Astrocyte (in vitro differentiated cells and primary cell): Measurements from ENCODE around the gene ATXN2. TPM values are rescaled to one million over a fixed set of nuclear protein-coding genes. Genes with fewer than 3 reads are reported as not detected.

Source experiments
- DNase-seq: peaks from one replicate; pipeline ENCODE4 v3.0.0-alpha.2; 2010; ENCODE audit warnings: low read depth
- FAIRE-seq: peaks from 2 replicates; lab custom pipeline; 2011; peaks lifted over from hg19 to GRCh38; lab: Jason Lieb, UNC
- H2AFZ ChIP-seq: 2 replicates; pipeline ENCODE4 v1.6.0; 2012; ENCODE audit warnings: low read depth, low read length, inconsistent platforms
- H3K27ac ChIP-seq: 2 replicates; pipeline ENCODE4 v1.5.1; 2011; ENCODE audit warnings: low read depth, low read length, inconsistent platforms
- H3K27me3 ChIP-seq: 2 replicates; pipeline ENCODE4 v1.6.0; 2011; ENCODE audit warnings: low read length, inconsistent platforms; ENCODE audit not compliant: insufficient read depth
- H3K36me3 ChIP-seq: 2 replicates; pipeline ENCODE4 v1.5.1; 2011; ENCODE audit warnings: low read length, inconsistent platforms; ENCODE audit not compliant: insufficient read depth
- H3K4me1 ChIP-seq: 2 replicates; pipeline ENCODE4 v1.5.1; 2011; ENCODE audit warnings: low read length, inconsistent platforms; ENCODE audit not compliant: insufficient read depth
- H3K4me2 ChIP-seq: 2 replicates; pipeline ENCODE4 v1.6.0; 2012; ENCODE audit warnings: low read length, inconsistent platforms
- H3K4me3 ChIP-seq: 2 replicates; pipeline ENCODE4 v1.5.1; 2011; ENCODE audit warnings: low read depth, mild to moderate bottlenecking, low read length, inconsistent platforms; ENCODE audit not compliant: insufficient read depth
- H3K79me2 ChIP-seq: 2 replicates; pipeline ENCODE4 v1.6.0; 2012; ENCODE audit warnings: mild to moderate bottlenecking, low read length, inconsistent platforms; ENCODE audit not compliant: insufficient read depth
- H3K9ac ChIP-seq: 2 replicates; pipeline ENCODE4 v1.6.0; 2012; ENCODE audit warnings: mild to moderate bottlenecking, low read length, inconsistent platforms
- H3K9me3 ChIP-seq: 2 replicates; pipeline ENCODE4 v1.5.1; 2012; ENCODE audit warnings: low read depth, mild to moderate bottlenecking, low read length, inconsistent platforms; ENCODE audit not compliant: insufficient read depth
- H4K20me1 ChIP-seq: 2 replicates; pipeline ENCODE4 v1.6.0; 2012; ENCODE audit warnings: low read length, inconsistent platforms; ENCODE audit not compliant: insufficient read depth
- H3K27ac Mint-ChIP-seq: one replicate; pipeline ENCODE4 v1.8.0; 2021; ENCODE audit warnings: mild to moderate bottlenecking, mixed read lengths; ENCODE audit not compliant: unreplicated experiment
- H3K27me3 Mint-ChIP-seq: one replicate; pipeline ENCODE4 v1.8.0; 2021; ENCODE audit warnings: low read depth, mixed read lengths; ENCODE audit not compliant: unreplicated experiment
- H3K36me3 Mint-ChIP-seq: one replicate; pipeline ENCODE4 v1.8.0; 2021; ENCODE audit warnings: low read depth, mixed read lengths; ENCODE audit not compliant: unreplicated experiment
- H3K4me1 Mint-ChIP-seq: one replicate; pipeline ENCODE4 v1.8.0; 2021; ENCODE audit warnings: low read depth, mixed read lengths; ENCODE audit not compliant: unreplicated experiment
- H3K4me3 Mint-ChIP-seq: one replicate; pipeline ENCODE4 v1.8.0; 2021; ENCODE audit warnings: mild to moderate bottlenecking, moderate library complexity, mixed read lengths; ENCODE audit not compliant: unreplicated experiment
- H3K9me3 Mint-ChIP-seq: one replicate; pipeline ENCODE4 v1.8.0; 2021; ENCODE audit warnings: mild to moderate bottlenecking, mixed read lengths; ENCODE audit not compliant: unreplicated experiment
- EZH2 ChIP-seq: IDR thresholded peaks from 2 replicates; pipeline ENCODE4 v1.6.1; 2012; ENCODE audit warnings: mild to moderate bottlenecking, low read length, inconsistent platforms; ENCODE audit not compliant: insufficient read depth
- total RNA-seq: library from RNA; stranded (reverse); gene quantifications from 2 replicates; pipeline ENCODE4 v1.2.1, GENCODE V29; 2021
- TF ChIP-seq, protein P1 (sequence below): IDR thresholded peaks from 2 replicates; pipeline ENCODE4 v1.5.1; 2011; ENCODE audit warnings: low read depth, mild to moderate bottlenecking, inconsistent platforms, low read length, moderate library complexity; ENCODE audit not compliant: insufficient read depth

ATXN2 gene
- total RNA-seq, 1 donor from 2014 or later = 58.0 TPM

DNA sequence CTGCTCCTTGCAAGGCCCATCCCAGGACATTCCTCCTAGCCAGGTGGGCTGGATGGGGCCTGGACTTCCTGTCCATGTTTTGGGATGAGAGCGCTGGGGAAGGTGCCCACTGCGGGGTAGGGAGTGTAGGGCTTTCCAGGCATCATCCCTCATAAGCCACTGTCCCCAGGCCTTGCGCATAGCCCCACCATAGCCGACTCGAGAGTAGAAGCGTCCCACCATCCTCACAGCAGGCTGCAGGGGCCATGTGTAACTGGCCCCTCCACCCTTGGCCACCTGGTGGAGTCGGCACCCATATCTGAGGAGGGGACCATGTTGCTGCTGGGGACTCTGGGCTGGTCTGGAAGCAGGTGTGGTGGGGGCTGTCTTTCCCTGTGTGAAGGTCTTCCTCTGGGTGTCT, 162.8 kb downstream of the ATXN2 start:
- Histone ChIP-seq H3K36me3 (peaks cover 3% of the 10 kb centered on the region), H3K27me3 (no peaks in the 10 kb centered on the region), H3K4me3 (no peak overlapping the region), H3K4me1 (peaks cover 61% of the 10 kb centered on the region), H3K4me2 (peak overlapping the region; percentile 73), H2AFZ (no peak overlapping the region), H3K27ac (peak overlapping the region; percentile 29), H3K79me2 (peaks cover 98% of the 10 kb centered on the region), H3K9me3 (no peaks in the 10 kb centered on the region), H3K9ac (no peak overlapping the region), H4K20me1 (peaks cover 86% of the 10 kb centered on the region)
- Mint-ChIP-seq H3K9me3 (no peaks in the 10 kb centered on the region), H3K4me3 (no peak overlapping the region), H3K4me1 (peaks cover 48% of the 10 kb centered on the region), H3K27ac (no peak overlapping the region), H3K36me3 (peaks cover 12% of the 10 kb centered on the region), H3K27me3 (no peaks in the 10 kb centered on the region)
- FAIRE-seq (no peak), DNase-seq (no peak)
- TF ChIP-seq, protein P1, sequence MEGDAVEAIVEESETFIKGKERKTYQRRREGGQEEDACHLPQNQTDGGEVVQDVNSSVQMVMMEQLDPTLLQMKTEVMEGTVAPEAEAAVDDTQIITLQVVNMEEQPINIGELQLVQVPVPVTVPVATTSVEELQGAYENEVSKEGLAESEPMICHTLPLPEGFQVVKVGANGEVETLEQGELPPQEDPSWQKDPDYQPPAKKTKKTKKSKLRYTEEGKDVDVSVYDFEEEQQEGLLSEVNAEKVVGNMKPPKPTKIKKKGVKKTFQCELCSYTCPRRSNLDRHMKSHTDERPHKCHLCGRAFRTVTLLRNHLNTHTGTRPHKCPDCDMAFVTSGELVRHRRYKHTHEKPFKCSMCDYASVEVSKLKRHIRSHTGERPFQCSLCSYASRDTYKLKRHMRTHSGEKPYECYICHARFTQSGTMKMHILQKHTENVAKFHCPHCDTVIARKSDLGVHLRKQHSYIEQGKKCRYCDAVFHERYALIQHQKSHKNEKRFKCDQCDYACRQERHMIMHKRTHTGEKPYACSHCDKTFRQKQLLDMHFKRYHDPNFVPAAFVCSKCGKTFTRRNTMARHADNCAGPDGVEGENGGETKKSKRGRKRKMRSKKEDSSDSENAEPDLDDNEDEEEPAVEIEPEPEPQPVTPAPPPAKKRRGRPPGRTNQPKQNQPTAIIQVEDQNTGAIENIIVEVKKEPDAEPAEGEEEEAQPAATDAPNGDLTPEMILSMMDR = no peak
- no peak for TF ChIP-seq EZH2

DNA sequence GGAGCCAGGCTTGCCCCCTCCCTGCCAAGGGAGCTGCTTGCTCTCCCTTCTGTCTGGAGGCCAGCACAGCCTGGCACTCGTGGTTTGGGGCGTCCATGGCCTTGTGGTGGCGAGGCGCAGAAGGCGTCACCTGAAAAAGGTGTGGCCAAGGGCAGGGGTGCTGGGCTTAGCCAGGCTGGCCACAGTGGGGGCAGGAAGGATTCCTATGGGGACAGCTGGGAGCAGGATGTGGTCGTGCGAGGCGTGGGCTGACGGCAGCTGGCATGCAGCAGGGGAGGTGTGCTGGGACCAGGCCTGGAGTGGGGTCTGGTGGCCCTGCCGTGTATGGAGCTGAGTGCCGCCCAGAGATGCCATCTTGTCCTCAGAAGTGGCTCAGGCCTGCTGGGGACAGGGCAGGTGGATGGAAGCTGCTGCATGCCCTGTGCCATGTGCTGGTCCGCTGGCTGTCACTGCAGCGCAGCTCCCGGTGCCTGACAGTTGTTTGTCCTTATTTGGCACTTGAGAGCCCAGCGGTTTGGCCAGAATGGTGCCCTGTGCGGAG, 163.4 kb downstream of the ATXN2 start:
- Histone ChIP-seq H3K9me3 (no peaks in the 10 kb centered on the region), H3K79me2 (peaks cover 98% of the 10 kb centered on the region), H4K20me1 (peaks cover 84% of the 10 kb centered on the region), H3K9ac (peak overlapping the region; percentile 53), H3K4me1 (peaks cover 61% of the 10 kb centered on the region), H3K4me3 (no peak overlapping the region), H2AFZ (no peak overlapping the region), H3K36me3 (peaks cover 3% of the 10 kb centered on the region), H3K27ac (no peak overlapping the region), H3K4me2 (peak overlapping the region; percentile 73), H3K27me3 (no peaks in the 10 kb centered on the region)
- no peak for DNase-seq
- peaks cover 51% of the 10 kb centered on the region for H3K4me1 Mint-ChIP-seq
- no peak for FAIRE-seq
- H3K27me3 Mint-ChIP-seq = no peaks in the 10 kb centered on the region
- H3K36me3 Mint-ChIP-seq = peaks cover 11% of the 10 kb centered on the region
- peak overlapping the region; percentile 78 for H3K27ac Mint-ChIP-seq
- TF ChIP-seq EZH2 = no peak
- TF ChIP-seq, protein P1 = no peak
- no peaks in the 10 kb centered on the region for H3K9me3 Mint-ChIP-seq
- no peak overlapping the region for H3K4me3 Mint-ChIP-seq

DNA sequence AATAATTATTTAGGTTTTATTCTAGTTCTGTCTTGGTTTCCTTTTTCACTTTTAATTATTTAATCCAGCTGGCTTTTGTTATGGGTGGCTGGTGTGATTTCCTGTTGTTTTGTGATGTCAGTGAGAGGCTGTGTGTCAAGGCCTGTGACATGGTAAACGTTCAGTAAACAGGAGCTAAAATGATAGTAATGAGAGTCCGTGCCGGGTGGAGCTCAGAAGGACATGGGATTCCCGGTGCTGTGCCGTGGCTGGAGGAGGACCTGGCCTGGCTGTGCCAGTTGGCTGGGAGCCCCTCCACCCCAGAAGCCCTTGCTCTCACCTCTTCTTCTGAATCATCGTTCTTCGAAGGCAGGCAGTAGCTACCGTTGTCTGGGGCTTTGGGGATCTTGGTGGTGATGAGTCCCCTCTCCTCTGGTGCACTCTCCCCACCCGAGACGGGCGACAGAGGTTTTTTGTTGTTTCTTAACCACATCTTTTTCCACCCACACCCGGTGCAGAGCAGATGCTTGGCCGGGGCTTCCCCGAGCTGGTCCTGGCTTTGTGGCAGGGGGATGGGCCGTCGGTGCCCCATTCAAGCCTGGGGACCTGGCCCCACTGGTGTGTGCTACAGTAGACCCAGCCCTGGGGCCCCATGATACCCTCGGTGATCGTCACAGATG, 164.3 kb downstream of the ATXN2 start:
- Histone ChIP-seq H3K4me3 (peak overlapping the region; percentile 18), H3K27me3 (no peaks in the 10 kb centered on the region), H3K4me1 (peaks cover 70% of the 10 kb centered on the region), H3K79me2 (peaks cover 98% of the 10 kb centered on the region), H3K9ac (peak overlapping the region; percentile 53), H3K9me3 (no peaks in the 10 kb centered on the region), H3K27ac (peak overlapping the region; percentile 58), H3K36me3 (peaks cover 3% of the 10 kb centered on the region), H4K20me1 (peaks cover 84% of the 10 kb centered on the region), H3K4me2 (peak overlapping the region; percentile 73), H2AFZ (no peak overlapping the region)
- FAIRE-seq = no peak
- Mint-ChIP-seq H3K4me3 (no peak overlapping the region), H3K4me1 (peaks cover 55% of the 10 kb centered on the region), H3K27ac (peak overlapping the region; percentile 78), H3K36me3 (peaks cover 5% of the 10 kb centered on the region), H3K9me3 (no peaks in the 10 kb centered on the region), H3K27me3 (no peaks in the 10 kb centered on the region)
- TF ChIP-seq EZH2 = no peak
- TF ChIP-seq, protein P1 = no peak
- peak; percentile 67 for DNase-seq
